Stimulated activated CD8-positive, alpha-beta memory T cell treated with anti-CD3 and anti-CD28 coated beads, Interleukin-7, amount 100 ng/mL, for 4 hours (primary cell): ENCODE results near the gene SCFD2.
"Not testable (repeated sequence)": the region's sequence is repeated elsewhere in the genome, so short reads cannot be mapped to it uniquely, and the experiment has no call there.

Source experiments
- DNase-seq, 2 donors: peaks; one replicate each; pipeline ENCODE4 v3.0.0-alpha.2; 2020; ENCODE audit warnings: low read depth in 2 of 2

SCFD2 gene

GRCh38 chr4:53346392-53346791 is 19.5 kb downstream of the SCFD2 start:
- DNase-seq, result not testable (repeated sequence)

DNA sequence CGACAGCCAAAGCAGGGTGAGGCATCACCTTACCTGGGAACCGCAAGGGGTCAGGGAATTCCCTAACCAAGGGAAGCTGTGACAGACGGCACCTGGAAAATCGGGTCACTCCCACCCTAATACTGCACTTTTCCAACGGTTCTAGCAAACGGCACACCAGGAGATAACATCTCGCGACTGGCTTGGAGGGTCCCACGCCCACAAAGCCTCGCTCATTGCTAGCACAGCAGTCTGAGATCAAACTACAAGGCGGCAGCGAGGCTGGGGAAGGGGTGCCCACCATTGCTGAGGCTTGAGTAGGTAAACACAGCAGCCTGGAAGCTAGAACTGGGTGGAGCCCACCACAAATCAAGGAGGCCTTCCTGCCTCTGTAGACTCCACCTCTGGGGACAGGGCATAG is 25.7 kb downstream of the SCFD2 start:
- not testable (repeated sequence) for DNase-seq

GRCh38 chr4:53334916-53335315 is 30.9 kb downstream of the SCFD2 start:
- DNase-seq, result not testable (repeated sequence)

DNA sequence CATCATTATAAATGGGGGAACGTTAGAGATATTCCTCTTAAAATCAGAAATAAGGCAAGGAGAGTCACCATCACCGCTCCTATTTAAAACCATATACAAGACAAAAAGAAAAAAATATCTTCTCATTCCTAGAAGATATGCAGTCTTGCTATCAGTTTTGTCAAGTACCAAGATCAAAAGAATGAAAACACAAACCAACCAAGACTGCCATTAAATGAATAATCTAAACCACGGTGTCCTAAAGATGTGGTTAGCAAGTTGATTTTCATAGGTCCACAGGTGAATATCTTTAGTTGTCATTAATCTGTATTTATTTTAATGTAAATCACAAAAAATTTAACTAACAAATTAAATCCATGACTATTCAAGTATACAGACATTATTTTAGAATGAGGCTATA is 39.3 kb downstream of the SCFD2 start:
- DNase-seq, result no peak

GRCh38 chr4:53322696-53323095 is 43.2 kb downstream of the SCFD2 start:
- DNase-seq, result no peak

GRCh38 chr4:53321984-53322289 is 43.9 kb downstream of the SCFD2 start:
- no peak for DNase-seq

DNA sequence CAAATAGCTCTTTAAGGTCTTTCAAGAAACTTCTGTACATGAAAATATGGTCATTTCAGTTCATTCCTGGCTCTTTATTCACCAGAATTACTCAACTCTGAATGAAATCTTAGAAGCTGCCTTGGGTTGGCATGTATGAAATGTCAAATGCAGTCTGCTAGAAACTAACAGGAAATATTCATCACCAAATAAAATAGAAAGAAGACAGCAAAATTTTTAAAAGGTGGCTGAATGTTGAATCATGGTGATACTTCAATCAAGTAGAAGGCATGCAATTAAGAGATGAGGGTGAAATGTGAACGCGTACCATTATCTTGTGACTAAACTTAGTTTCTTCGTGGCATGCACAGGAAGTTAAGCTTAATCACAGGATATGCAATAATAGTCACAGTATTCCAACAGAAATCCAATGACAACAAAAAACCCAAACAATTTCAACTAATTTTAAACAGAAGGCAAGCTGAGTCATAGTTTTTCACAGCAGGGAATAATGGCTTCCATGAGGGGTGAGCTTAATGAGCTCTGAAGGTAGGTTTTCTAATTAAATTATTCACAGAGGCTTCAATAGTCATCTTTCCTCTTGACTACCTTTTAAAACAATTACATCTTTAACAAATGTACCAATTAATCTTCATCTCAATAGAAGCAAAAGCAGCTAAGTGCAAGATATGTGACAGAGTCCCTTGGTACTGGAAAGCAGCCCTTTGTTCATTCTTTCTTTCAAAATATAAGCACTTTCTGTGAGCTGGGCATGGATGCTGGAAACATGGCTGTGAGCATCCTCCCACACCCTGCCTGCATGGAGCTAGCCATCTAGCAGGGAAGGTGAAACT is 44.5 kb downstream of the SCFD2 start:
- no peak for DNase-seq

GRCh38 chr4:53315300-53315699 is 50.6 kb downstream of the SCFD2 start:
- DNase-seq, result no peak

GRCh38 chr4:53314252-53314651 is 51.6 kb downstream of the SCFD2 start:
- no peak for DNase-seq

DNA sequence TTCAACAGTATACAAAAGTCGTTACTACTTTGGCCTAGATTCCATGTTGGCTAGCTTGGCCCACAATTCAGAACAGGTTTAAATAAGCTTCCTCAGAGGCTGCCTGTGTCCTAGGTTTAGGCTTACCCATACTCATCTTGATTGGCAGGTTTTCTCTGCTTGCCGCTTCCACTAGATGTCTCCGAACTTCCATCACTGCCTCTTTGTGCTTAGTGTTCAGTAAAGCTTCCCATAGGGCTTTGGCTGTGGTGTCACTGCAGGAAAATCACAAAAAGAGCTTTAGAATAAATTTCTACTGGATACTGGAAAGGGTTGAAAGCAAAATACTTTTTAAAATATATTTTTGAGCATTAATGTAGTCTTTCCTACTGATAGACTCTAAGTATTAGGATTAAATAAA is 52.4 kb downstream of the SCFD2 start:
- no peak for DNase-seq

GRCh38 chr4:53309321-53310040 is 56.4 kb downstream of the SCFD2 start:
- no peak for DNase-seq

GRCh38 chr4:53307819-53308780 is 57.8 kb downstream of the SCFD2 start:
- DNase-seq, result no peak

DNA sequence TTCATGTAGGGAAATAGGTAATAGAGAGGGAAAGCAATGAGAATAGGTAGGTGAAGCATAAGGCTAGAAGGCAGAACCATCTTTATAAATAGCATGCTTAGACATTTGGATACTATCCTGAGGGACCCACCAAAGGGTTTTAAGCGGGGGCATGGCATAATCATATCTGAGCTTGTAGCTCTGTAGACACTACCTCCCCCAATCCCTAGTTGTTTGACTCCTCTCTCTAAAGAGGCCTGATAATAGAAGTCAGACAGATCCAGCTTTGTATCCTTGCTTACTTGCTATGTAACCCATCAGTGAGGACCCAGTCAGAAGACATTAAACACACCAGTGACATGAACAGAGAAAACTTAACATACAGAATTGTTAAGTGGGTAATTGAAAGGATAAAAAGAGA is 58.7 kb downstream of the SCFD2 start:
- no peak for DNase-seq

GRCh38 chr4:53306729-53307128 is 59.1 kb downstream of the SCFD2 start:
- DNase-seq, result no peak

- DNase-seq, result not testable (repeated sequence)
Observed at GRCh38 chr4:53292209-53292608, 73.7 kb downstream of the SCFD2 start.

DNA sequence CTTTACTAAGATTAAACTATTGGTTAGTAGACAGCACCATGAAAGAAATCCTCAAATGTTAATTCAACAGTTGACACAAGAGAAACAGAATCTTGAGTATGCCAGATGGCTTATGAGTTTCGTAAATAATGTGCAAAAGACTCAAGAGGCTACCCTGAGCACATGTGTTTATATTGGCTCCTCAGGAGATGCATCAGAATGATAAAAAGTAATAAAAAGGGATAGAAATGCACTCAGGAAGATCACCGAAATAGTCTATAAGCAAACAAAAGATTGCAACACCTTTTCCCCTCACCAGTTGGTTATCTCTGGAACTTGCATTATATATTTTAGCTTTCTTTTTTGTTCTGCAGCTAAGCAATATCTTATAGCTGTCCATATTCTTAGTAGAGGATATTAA is 84.4 kb downstream of the SCFD2 start:
- no peak for DNase-seq

- DNase-seq, result no peak
Observed at GRCh38 chr4:53280846-53281245, 85.0 kb downstream of the SCFD2 start.

- no peak for DNase-seq
Observed at GRCh38 chr4:53274609-53275268, 91.1 kb downstream of the SCFD2 start.

DNA sequence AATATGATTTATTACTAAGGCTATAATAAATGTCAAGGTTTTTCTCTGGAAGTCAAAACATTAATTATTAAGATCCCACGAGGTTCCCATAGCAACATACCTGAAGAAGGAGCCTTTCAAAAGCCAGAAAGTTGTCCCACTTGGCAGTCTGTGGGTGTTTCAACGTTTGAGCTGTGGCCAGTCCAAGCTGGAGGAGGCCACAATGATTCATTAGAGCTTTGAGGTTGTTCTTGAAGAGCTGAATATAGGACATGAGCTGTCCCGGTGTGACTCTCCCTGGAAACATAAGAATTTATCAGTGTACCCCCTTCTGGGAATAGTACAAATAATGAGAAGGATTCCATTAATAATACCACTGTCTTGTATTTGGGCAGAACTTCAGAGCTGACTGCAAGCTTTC is 92.1 kb downstream of the SCFD2 start:
- no peak for DNase-seq

GRCh38 chr4:53267026-53267425 is 98.8 kb downstream of the SCFD2 start:
- no peak for DNase-seq

DNA sequence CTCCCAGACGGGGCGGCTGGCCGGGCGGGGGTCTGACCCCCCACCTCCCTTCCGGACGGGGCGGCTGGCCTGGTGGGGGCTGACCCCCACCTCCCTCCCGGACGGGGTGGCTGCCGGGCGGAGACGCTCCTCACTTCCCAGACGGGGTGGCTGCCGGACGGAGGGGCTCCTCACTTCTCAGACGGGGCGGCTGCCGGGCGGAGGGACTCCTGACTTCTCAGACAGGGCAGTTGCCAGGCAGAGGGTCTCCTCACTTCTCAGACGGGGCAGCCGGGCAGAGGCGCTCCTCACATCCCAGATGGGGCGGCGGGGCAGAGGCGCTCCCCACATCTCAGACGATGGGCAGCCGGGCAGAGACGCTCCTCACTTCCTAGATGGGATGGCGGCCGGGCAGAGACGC is 109.9 kb downstream of the SCFD2 start:
- DNase-seq, result not testable (repeated sequence)

- no peak for DNase-seq
Observed at GRCh38 chr4:53240573-53240972, 125.3 kb downstream of the SCFD2 start.
